HepG2 (cell line): Measurements from ENCODE around the gene EPN2. TPM values are rescaled to one million over a fixed set of nuclear protein-coding genes. Genes with fewer than 3 reads are reported as not detected.
A peak's percentile ranks its signal among the peaks of the same experiment; 100 is the strongest.

Source experiments
- BCL6 ChIP-seq: IDR thresholded peaks from 2 replicates; pipeline ENCODE4 v1.6.1; 2016; ENCODE audit warnings: missing genetic modification reagents, missing compliant biosample characterization
- BRCA1 ChIP-seq: sonication (generic); formaldehyde crosslinking; IDR thresholded peaks from 2 replicates; pipeline ENCODE4 v1.4.0; 2020; ENCODE audit warnings: missing genetic modification reagents
- CENPX ChIP-seq: sonication (generic); formaldehyde crosslinking; IDR thresholded peaks from 2 replicates; pipeline ENCODE4 v1.9.0; 2021; ENCODE audit warnings: mild to moderate bottlenecking, missing genetic modification reagents, moderate library complexity
- JUNB ChIP-seq: sonication (generic); formaldehyde crosslinking; IDR thresholded peaks from 2 replicates; pipeline ENCODE4 v1.8.0; 2022; ENCODE audit warnings: missing genetic modification reagents, mild to moderate bottlenecking, borderline replicate concordance
- MTERF4 ChIP-seq: sonication (generic); formaldehyde crosslinking; IDR thresholded peaks from 2 replicates; pipeline ENCODE4 v1.8.0; 2023; ENCODE audit warnings: mild to moderate bottlenecking, missing genetic modification reagents
- MTF1 ChIP-seq: sonication (generic); formaldehyde crosslinking; IDR thresholded peaks from 2 replicates; pipeline ENCODE4 v1.5.0; 2020; ENCODE audit warnings: missing genetic modification reagents
- NPAS2 ChIP-seq: sonication (generic); formaldehyde crosslinking; IDR thresholded peaks from 2 replicates; pipeline ENCODE4 v1.8.0; 2022; ENCODE audit warnings: mild to moderate bottlenecking, missing genetic modification reagents, borderline replicate concordance
- SKIL ChIP-seq: sonication (generic); formaldehyde crosslinking; IDR thresholded peaks from 2 replicates; pipeline ENCODE4 v1.8.0; 2022; ENCODE audit warnings: missing genetic modification reagents, mild to moderate bottlenecking, moderate library complexity, borderline replicate concordance
- ZBTB40 ChIP-seq, 2 experiments: fragments of 450-650 bp in 1 of 2; sonication (generic) in 1 of 2; formaldehyde crosslinking in 1 of 2; IDR thresholded peaks; 2 replicates each; pipeline versions ENCODE4 v1.6.1 to v1.8.0; 2016 to 2022; ENCODE audit warnings: antibody characterized with exemption in 1 of 2, mild to moderate bottlenecking in 1 of 2, missing genetic modification reagents in 1 of 2
- ZBTB44 ChIP-seq: sonication (generic); formaldehyde crosslinking; IDR thresholded peaks from 2 replicates; pipeline ENCODE4 v1.4.0; 2020; ENCODE audit warnings: missing genetic modification reagents
- ZMAT3 ChIP-seq: sonication (generic); formaldehyde crosslinking; conservative IDR thresholded peaks from 2 replicates; pipeline ENCODE4 v1.7.0; 2021; ENCODE audit warnings: missing genetic modification reagents
- ZNF101 ChIP-seq: sonication (generic); formaldehyde crosslinking; IDR thresholded peaks from 2 replicates; pipeline ENCODE4 v1.4.0; 2020; ENCODE audit warnings: mild to moderate bottlenecking, low read depth, missing genetic modification reagents, borderline replicate concordance
- polyA plus RNA-seq, 8 experiments: library from polyadenylated mRNA; depleted of rRNA in 3 of 8; stranded (reverse) in 7 of 8; unstranded in 1 of 8; fragments of >200 nt; fragmentation: Illumina TruSeq in 4 of 8; extraction: Trizol in 4 of 8; gene quantifications; 2 replicates each; pipeline versions ENCODE4 v1.2.1 to v1.2.3, GENCODE V29; 2011 to 2016; ENCODE audit warnings: low read depth in 4 of 8, missing spikeins in 1 of 8, mixed read lengths in 1 of 8; ENCODE audit not compliant: insufficient read depth in 1 of 8
- total RNA-seq, 5 experiments: library from RNA; depleted of rRNA; stranded (reverse); fragments of >200 nt; fragmentation: Illumina TruSeq; extraction: Trizol; gene quantifications; 2 replicates each; pipeline ENCODE4 v1.2.3, GENCODE V29; 2016; ENCODE audit warnings: low read depth in 1 of 5

EPN2 gene
- total and polyA plus RNA-seq, 2 of the 13 experiments (the other 11 are each of a cell fraction or from before 2014, with no cell fraction given): 7.8 to 19.2 TPM

- TF ChIP-seq MTERF4 (CRISPR knock-in tag) (no peak; the same call in 1 of the 2 replicates), MTF1 (CRISPR knock-in tag) (no peak), ZNF101 (CRISPR knock-in tag) (no peak), ZBTB40 (IDR thresholded peaks at IDR 0.05) (no peak), ZBTB40 (CRISPR knock-in tag; IDR thresholded peaks at IDR 0.05) (no peak; the same call in 1 of the 2 replicates), BCL6 (0 out of 2 replicates have a peak, but pooled peaks have one; percentile 34), NPAS2 (no peak), ZMAT3 (CRISPR knock-in tag) (no peak; the same call in none of the 2 replicates), ZBTB44 (no peak), SKIL (CRISPR knock-in tag) (no peak), CENPX (CRISPR knock-in tag) (no peak), JUNB (no peak), BRCA1 (no peak)
Measured at GRCh38 chr17:19362277-19363113, 125.3 kb downstream of the EPN2 start, which contains the start of gene B9D1 (continued).
